H1 (cell line): ENCODE data around the gene NME3. TPM values are rescaled to one million over a fixed set of nuclear protein-coding genes. Genes with fewer than 3 reads are reported as not detected.

Experiments used
- CTCF ChIA-PET: fragments of 300-600 bp; sonication (Branson Sonifier 250); formaldehyde crosslinking; loops from one replicate; lab custom pipeline; 2021; ENCODE audit not compliant: partially characterized antibody; lab: Charles Lee
- POLR2A ChIA-PET: fragments of 300-600 bp; sonication (Branson Sonifier 250); formaldehyde crosslinking; loops from one replicate; lab custom pipeline; 2021; ENCODE audit warnings: inconsistent platforms; ENCODE audit not compliant: partially characterized antibody; lab: Charles Lee
- DNase-seq, 2 experiments: peaks; one replicate each; pipeline versions ENCODE4 v3.0.0 to v3.0.0-alpha.2; 2010 to 2022; ENCODE audit warnings: low spot score in 2 of 2, low read depth in 1 of 2, mixed read lengths in 1 of 2
- FAIRE-seq: peaks from 2 replicates; lab custom pipeline; 2011; peaks lifted over from hg19 to GRCh38; lab: Jason Lieb, UNC
- H2AFZ ChIP-seq: 2 replicates; pipeline ENCODE4 v1.8.1; 2012; ENCODE audit warnings: low read length, inconsistent platforms
- H2AK5ac ChIP-seq: 2 replicates; pipeline ENCODE4 v1.6.1; 2013; ENCODE audit warnings: low read depth, low read length
- H2BK120ac ChIP-seq: replicated peaks from 2 replicates; pipeline ENCODE3; 2013; ENCODE audit warnings: low read depth, low read length, inconsistent platforms
- H2BK12ac ChIP-seq: 2 replicates; pipeline ENCODE4 v1.6.1; 2013; ENCODE audit warnings: low read depth, low read length
- H2BK15ac ChIP-seq: 2 replicates; pipeline ENCODE4 v1.6.1; 2013; ENCODE audit warnings: low read length
- H2BK20ac ChIP-seq: 2 replicates; pipeline ENCODE4 v1.6.1; 2013; ENCODE audit warnings: low read length
- H2BK5ac ChIP-seq: 2 replicates; pipeline ENCODE4 v1.6.1; 2013; ENCODE audit warnings: low read depth, low read length
- H3K14ac ChIP-seq: 2 replicates; pipeline ENCODE4 v1.6.1; 2013; ENCODE audit warnings: inconsistent platforms; ENCODE audit not compliant: insufficient read length
- H3K18ac ChIP-seq: 2 replicates; pipeline ENCODE4 v1.6.1; 2013; ENCODE audit warnings: low read length; ENCODE audit errors: extremely low read depth
- H3K23ac ChIP-seq: 2 replicates; pipeline ENCODE4 v1.6.1; 2013; ENCODE audit warnings: inconsistent platforms; ENCODE audit not compliant: insufficient read length
- H3K23me2 ChIP-seq: 2 replicates; pipeline ENCODE4 v1.6.1; 2013; ENCODE audit warnings: low read depth, low read length
- H3K27ac ChIP-seq: 2 replicates; pipeline ENCODE4 v1.6.1; 2011; ENCODE audit warnings: low read depth, low read length, inconsistent platforms
- H3K27me3 ChIP-seq, 4 experiments: replicated peaks in 1 of 4; 1 replicate in 1 of 4; 2 replicates in 3 of 4; pipeline versions ENCODE4 v1.6.1 to v1.8.1; 2011 to 2013; ENCODE audit warnings: low read length in 3 of 4, mild to moderate bottlenecking in 3 of 4, inconsistent platforms in 2 of 4, mixed read lengths in 2 of 4, moderate library complexity in 1 of 4; ENCODE audit not compliant: control insufficient read depth in 3 of 4, insufficient read depth in 3 of 4; ENCODE audit errors: extremely low read depth in 1 of 4
- H3K36me3 ChIP-seq, 4 experiments: 2 replicates each; pipeline versions ENCODE4 v1.6.1 to v1.8.1; 2011 to 2013; ENCODE audit warnings: mild to moderate bottlenecking in 4 of 4, low read length in 3 of 4, moderate library complexity in 2 of 4, control low read depth in 1 of 4, inconsistent platforms in 1 of 4; ENCODE audit not compliant: insufficient read depth in 4 of 4, control insufficient read depth in 2 of 4
- H3K4ac ChIP-seq: replicated peaks from 2 replicates; pipeline ENCODE3; 2013; ENCODE audit warnings: low read length, low read depth, mixed read lengths, inconsistent platforms; ENCODE audit not compliant: insufficient read length
- H3K4me1 ChIP-seq, 4 experiments: replicated peaks in 1 of 4; 1 replicate in 1 of 4; 2 replicates in 3 of 4; pipeline versions ENCODE4 v1.6.1 to v1.8.1; 2011 to 2013; ENCODE audit warnings: low read length in 3 of 4, inconsistent platforms in 2 of 4, mixed read lengths in 1 of 4; ENCODE audit not compliant: insufficient read depth in 4 of 4, control insufficient read depth in 3 of 4
- H3K4me2 ChIP-seq, 2 experiments: 2 replicates each; pipeline versions ENCODE4 v1.6.1 to v1.8.1; 2011 to 2013; ENCODE audit warnings: low read depth in 2 of 2, low read length in 2 of 2, control low read depth in 1 of 2, inconsistent platforms in 1 of 2, mild to moderate bottlenecking in 1 of 2; ENCODE audit not compliant: insufficient read depth in 1 of 2
- H3K4me3 ChIP-seq, 4 experiments: fragments of 200-600, 300-600 bp in 1 of 4; sonication (generic), shearing (Covaris generic), sonication (Bioruptor Twin) in 1 of 4; 2 replicates each; pipeline versions ENCODE4 v1.5.1 to v1.8.1; 2011 to 2016; ENCODE audit warnings: low read length in 4 of 4, low read depth in 3 of 4, control low read depth in 2 of 4, inconsistent platforms in 2 of 4, mild to moderate bottlenecking in 2 of 4, mixed read lengths in 1 of 4, moderate library complexity in 1 of 4; ENCODE audit not compliant: insufficient read depth in 2 of 4; ENCODE audit errors: extremely low read depth in 1 of 4
- H3K56ac ChIP-seq: replicated peaks from 2 replicates; pipeline ENCODE3; 2013; ENCODE audit warnings: low read depth, mild to moderate bottlenecking, mixed read lengths, low read length, inconsistent platforms; ENCODE audit not compliant: insufficient read length
- H3K79me1 ChIP-seq: 2 replicates; pipeline ENCODE4 v1.6.1; 2013; ENCODE audit warnings: low read depth, low read length, control low read depth
- H3K79me2 ChIP-seq, 2 experiments: 2 replicates each; pipeline versions ENCODE4 v1.6.1 to v1.8.1; 2012 to 2013; ENCODE audit warnings: low read length in 2 of 2, mild to moderate bottlenecking in 2 of 2, inconsistent platforms in 1 of 2; ENCODE audit not compliant: insufficient read depth in 2 of 2, control insufficient read depth in 1 of 2
- H3K9ac ChIP-seq, 4 experiments: replicated peaks in 1 of 4; 1 replicate in 1 of 4; 2 replicates in 3 of 4; pipeline versions ENCODE4 v1.6.1 to v1.8.1; 2011 to 2013; ENCODE audit warnings: low read depth in 3 of 4, low read length in 3 of 4, control low read depth in 2 of 4, mild to moderate bottlenecking in 2 of 4, moderate library complexity in 2 of 4, inconsistent platforms in 1 of 4; ENCODE audit errors: extremely low read depth in 1 of 4
- H3K9me3 ChIP-seq, 2 experiments: 2 replicates each; pipeline versions ENCODE4 v1.6.1 to v1.8.1; 2012 to 2013; ENCODE audit warnings: mild to moderate bottlenecking in 2 of 2, moderate library complexity in 2 of 2, control low read depth in 1 of 2, inconsistent platforms in 1 of 2, low read depth in 1 of 2, low read length in 1 of 2, mixed read lengths in 1 of 2; ENCODE audit not compliant: insufficient read depth in 2 of 2
- H4K20me1 ChIP-seq, 2 experiments: replicated peaks in 1 of 2; 2 replicates each; pipeline versions ENCODE3 to v1.8.1; 2011 to 2013; ENCODE audit warnings: inconsistent platforms in 2 of 2, low read length in 2 of 2, mild to moderate bottlenecking in 1 of 2; ENCODE audit not compliant: insufficient read depth in 2 of 2, control insufficient read depth in 1 of 2
- H4K5ac ChIP-seq: 2 replicates; pipeline ENCODE4 v1.6.1; 2013; ENCODE audit warnings: low read length, low read depth, mixed read lengths, inconsistent platforms; ENCODE audit not compliant: insufficient read length
- H4K8ac ChIP-seq: 2 replicates; pipeline ENCODE4 v1.8.0; 2013; ENCODE audit warnings: mild to moderate bottlenecking, moderate library complexity, low read length, inconsistent platforms; ENCODE audit not compliant: insufficient read depth; ENCODE audit errors: extremely low read depth
- H4K91ac ChIP-seq: replicated peaks from 2 replicates; pipeline ENCODE3; 2013; ENCODE audit warnings: low read length, mixed read lengths, inconsistent platforms; ENCODE audit not compliant: insufficient read length
- ASH2L ChIP-seq: fragments of 200-600, 300-600 bp; sonication (generic); IDR thresholded peaks from one replicate; pipeline ENCODE4 v1.7.1; 2017; ENCODE audit warnings: low read length
- GABPA ChIP-seq: IDR thresholded peaks from 2 replicates; pipeline ENCODE4 v1.6.1; 2011; ENCODE audit warnings: mild to moderate bottlenecking, low read length, moderate library complexity, borderline replicate concordance; ENCODE audit not compliant: insufficient read depth
- JUND ChIP-seq: IDR thresholded peaks from 2 replicates; pipeline ENCODE4 v1.6.1; 2011; ENCODE audit warnings: mild to moderate bottlenecking, improper control_type of control experiment, low read length
- POLR2A ChIP-seq, 2 experiments: IDR thresholded peaks; 1 replicate in 1 of 2; 2 replicates in 1 of 2; pipeline ENCODE4 v1.6.1; 2011; ENCODE audit warnings: low read depth in 2 of 2, low read length in 2 of 2, mild to moderate bottlenecking in 2 of 2; ENCODE audit errors: control extremely low read depth in 1 of 2
- RFX5 ChIP-seq: IDR thresholded peaks from 2 replicates; pipeline ENCODE4 v1.6.1; 2011; ENCODE audit warnings: low read depth, low read length, improper control_type of control experiment, borderline replicate concordance
- USF2 ChIP-seq: IDR thresholded peaks from 2 replicates; pipeline ENCODE4 v1.6.1; 2011; ENCODE audit warnings: low read length, improper control_type of control experiment
- YY1 ChIP-seq: IDR thresholded peaks from 2 replicates; pipeline ENCODE4 v1.6.1; 2011; ENCODE audit warnings: low read depth, mild to moderate bottlenecking, low read length
- WGBS, 2 experiments: shearing (Covaris generic) in 1 of 2; methylation state at CpG; one replicate each; pipeline versions ENCODE4 v1.1.6 to v1.1.7; 2013 to 2015; ENCODE audit warnings: low lambda C conversion rate in 2 of 2, mixed read lengths in 2 of 2, inconsistent platforms in 1 of 2, low coverage in 1 of 2, missing lambda C conversion rate in 1 of 2; ENCODE audit not compliant: insufficient replicate concordance in 2 of 2, insufficient coverage in 1 of 2, insufficient read length in 1 of 2; ENCODE audit errors: extremely low coverage in 1 of 2, missing lambda C conversion rate in 1 of 2; 5-methylcytosine and 5-hydroxymethylcytosine counted together
- polyA plus RNA-seq, 7 experiments: library from polyadenylated mRNA; depleted of rRNA in 3 of 7; stranded (reverse) in 5 of 7; unstranded in 2 of 7; fragments of >200 nt in 5 of 7; fragments of 200-250 nt in 2 of 7; gene quantifications; 1 replicate in 5 of 7; 2 replicates in 1 of 7; 4 replicates in 1 of 7; pipeline versions ENCODE4 v1.2.1 to v1.2.3, GENCODE V29; 2011 to 2013; ENCODE audit warnings: missing spikeins in 2 of 7, mixed read lengths in 2 of 7
- total RNA-seq: library from RNA; stranded (reverse); fragmentation: NEBNext Ultra II Directional; extraction: Animal tissue kit (Norgen Biotek cat#: 25700); gene quantifications from 2 replicates; pipeline ENCODE4 v1.2.1, GENCODE V29; 2021
- TF ChIP-seq, protein P1 (sequence below), 3 experiments: IDR thresholded peaks; 1 replicate in 2 of 3; 2 replicates in 1 of 3; pipeline versions ENCODE4 v1.5.1 to v1.6.1; 2011; ENCODE audit warnings: low read length in 3 of 3, mild to moderate bottlenecking in 3 of 3, inconsistent platforms in 2 of 3, low read depth in 1 of 3, moderate library complexity in 1 of 3; ENCODE audit not compliant: insufficient read depth in 1 of 3; ENCODE audit errors: control extremely low read depth in 1 of 3

The NME3 gene
- total and polyA plus RNA-seq, 2 of the 8 experiments (the other 6 are each of a cell fraction or from before 2014, with no cell fraction given), result 72.5 to 163 TPM

- CTCF ChIA-PET, result interaction anchor here (0.6 to 2.1 kb wide), 4 partner anchors 22 to 209 kb away, joined by 3 to 5 read pairs (median 4); partner anchors contain the start of gene MAPK8IP3
- DNase-seq, result no peak
Observed at GRCh38 chr16:1727651-1728624, 43.4 kb downstream of the NME3 start.

More at GRCh38 chr16:1727651-1728624, 43.4 kb downstream of the NME3 start:
- 93% methylated on average over 37 of the region's 37 CpGs; no CpG with 5 or more reads in 1 of the 2 experiments for WGBS, 2 experiments
- Histone ChIP-seq H3K9me3 (no peaks in the 10 kb centered on the region), H4K5ac (no peak overlapping the region), H4K20me1 (peaks cover 0 to 15% of the 10 kb centered on the region in 2 experiments), H2BK12ac (no peak overlapping the region), H3K18ac (no peak overlapping the region), H2BK5ac (no peak overlapping the region; the same call in 1 of the 2 replicates), H3K9ac (no peak overlapping the region), H3K79me1 (peaks cover 5% of the 10 kb centered on the region), H2BK20ac (no peak overlapping the region), H2AK5ac (no peak overlapping the region), H2BK120ac (no peak overlapping the region), H3K14ac (no peak overlapping the region), H2AFZ (no peak overlapping the region), H3K23ac (no peak overlapping the region), H3K56ac (no peak overlapping the region), H4K8ac (no peak overlapping the region), H3K79me2 (no peaks in the 10 kb centered on the region; a peak in 2 of 4 replicates), H3K4me2 (no peak overlapping the region), H3K4me1 (0 out of 7 replicates have a peak, but pooled peaks cover 0 to 2% (median 0%) of the 10 kb centered on the region in 4 experiments), H3K4me3 (no peak overlapping the region), H4K91ac (no peak overlapping the region), H2BK15ac (no peak overlapping the region), H3K27me3 (no peaks in the 10 kb centered on the region), H3K4ac (no peak overlapping the region), H3K23me2 (no peaks in the 10 kb centered on the region), H3K27ac (no peak overlapping the region), H3K36me3 (peaks cover 0 to 9% (median 3%) of the 10 kb centered on the region in 4 experiments; a peak in 4 of 8 replicates)
- FAIRE-seq, result no peak
- POLR2A ChIA-PET, result no interaction called here
- TF ChIP-seq USF2, result no peak
- no peak for TF ChIP-seq GABPA
- TF ChIP-seq JUND, result no peak
- no peak for TF ChIP-seq RFX5
- TF ChIP-seq ASH2L, result no peak
- TF ChIP-seq POLR2A (IDR thresholded peaks at IDR 0.05; ENCODE audit: control extremely low read depth in 1 of 2, low read depth in 2 of 2, low read length in 2 of 2), result no peak
- no peak for TF ChIP-seq YY1
- TF ChIP-seq, protein P1, sequence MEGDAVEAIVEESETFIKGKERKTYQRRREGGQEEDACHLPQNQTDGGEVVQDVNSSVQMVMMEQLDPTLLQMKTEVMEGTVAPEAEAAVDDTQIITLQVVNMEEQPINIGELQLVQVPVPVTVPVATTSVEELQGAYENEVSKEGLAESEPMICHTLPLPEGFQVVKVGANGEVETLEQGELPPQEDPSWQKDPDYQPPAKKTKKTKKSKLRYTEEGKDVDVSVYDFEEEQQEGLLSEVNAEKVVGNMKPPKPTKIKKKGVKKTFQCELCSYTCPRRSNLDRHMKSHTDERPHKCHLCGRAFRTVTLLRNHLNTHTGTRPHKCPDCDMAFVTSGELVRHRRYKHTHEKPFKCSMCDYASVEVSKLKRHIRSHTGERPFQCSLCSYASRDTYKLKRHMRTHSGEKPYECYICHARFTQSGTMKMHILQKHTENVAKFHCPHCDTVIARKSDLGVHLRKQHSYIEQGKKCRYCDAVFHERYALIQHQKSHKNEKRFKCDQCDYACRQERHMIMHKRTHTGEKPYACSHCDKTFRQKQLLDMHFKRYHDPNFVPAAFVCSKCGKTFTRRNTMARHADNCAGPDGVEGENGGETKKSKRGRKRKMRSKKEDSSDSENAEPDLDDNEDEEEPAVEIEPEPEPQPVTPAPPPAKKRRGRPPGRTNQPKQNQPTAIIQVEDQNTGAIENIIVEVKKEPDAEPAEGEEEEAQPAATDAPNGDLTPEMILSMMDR (IDR thresholded peaks at IDR 0.05; ENCODE audit: control extremely low read depth in 1 of 3, insufficient read depth in 1 of 3, low read depth in 1 of 3, low read length in 3 of 3), result no peak
